Esophagus (tissue), 2 donors: Measurements from ENCODE around the gene TMC6. TPM values are rescaled to one million over a fixed set of nuclear protein-coding genes. Genes with fewer than 3 reads are reported as not detected.

ENCODE experiments used
- H3K27ac ChIP-seq, 2 donors: one replicate each; pipeline ENCODE4 v1.5.1; 2013; ENCODE audit warnings: low read depth in 2 of 2, mild to moderate bottlenecking in 2 of 2, inconsistent platforms in 1 of 2, low read length in 1 of 2, moderate library complexity in 1 of 2
- H3K27me3 ChIP-seq, 2 donors: one replicate each; pipeline ENCODE4 v1.6.1; 2013; ENCODE audit warnings: low read length in 2 of 2, control low read depth in 1 of 2, mild to moderate bottlenecking in 1 of 2; ENCODE audit not compliant: insufficient read depth in 2 of 2, control insufficient read depth in 1 of 2
- H3K36me3 ChIP-seq, 2 donors: one replicate each; pipeline ENCODE4 v1.6.1; 2013; ENCODE audit warnings: low read length in 1 of 2; ENCODE audit not compliant: control insufficient read depth in 2 of 2, insufficient read depth in 2 of 2
- H3K4me1 ChIP-seq, 2 donors: one replicate each; pipeline ENCODE4 v1.6.1; 2013; ENCODE audit warnings: low read length in 1 of 2; ENCODE audit not compliant: control insufficient read depth in 2 of 2, insufficient read depth in 2 of 2
- H3K4me3 ChIP-seq, 2 donors: one replicate each; pipeline ENCODE4 v1.5.1; 2013; ENCODE audit warnings: low read length in 2 of 2, mild to moderate bottlenecking in 2 of 2, low read depth in 1 of 2, moderate library complexity in 1 of 2
- H3K9me3 ChIP-seq, 2 donors: one replicate each; pipeline ENCODE4 v1.6.1; 2013; ENCODE audit warnings: mild to moderate bottlenecking in 2 of 2, low read depth in 1 of 2, low read length in 1 of 2, moderate library complexity in 1 of 2; ENCODE audit not compliant: control insufficient read depth in 2 of 2, insufficient read depth in 1 of 2
- WGBS, 2 donors: extraction: QIAGEN DNeasy Blood & Tissue Kit; methylation state at CpG; one replicate each; pipeline ENCODE4 v1.1.7; 2013; 5-methylcytosine and 5-hydroxymethylcytosine counted together
- polyA plus RNA-seq, 2 donors: library from polyadenylated mRNA; stranded (reverse); fragments of 200-250 nt; gene quantifications; one replicate each; pipeline ENCODE4 v1.2.3, GENCODE V29; 2013
- donor health status: healthy with polysubstance abuse.
- donor health status: Bipolar disorder and iron deficiency.

Gene TMC6, protein sequence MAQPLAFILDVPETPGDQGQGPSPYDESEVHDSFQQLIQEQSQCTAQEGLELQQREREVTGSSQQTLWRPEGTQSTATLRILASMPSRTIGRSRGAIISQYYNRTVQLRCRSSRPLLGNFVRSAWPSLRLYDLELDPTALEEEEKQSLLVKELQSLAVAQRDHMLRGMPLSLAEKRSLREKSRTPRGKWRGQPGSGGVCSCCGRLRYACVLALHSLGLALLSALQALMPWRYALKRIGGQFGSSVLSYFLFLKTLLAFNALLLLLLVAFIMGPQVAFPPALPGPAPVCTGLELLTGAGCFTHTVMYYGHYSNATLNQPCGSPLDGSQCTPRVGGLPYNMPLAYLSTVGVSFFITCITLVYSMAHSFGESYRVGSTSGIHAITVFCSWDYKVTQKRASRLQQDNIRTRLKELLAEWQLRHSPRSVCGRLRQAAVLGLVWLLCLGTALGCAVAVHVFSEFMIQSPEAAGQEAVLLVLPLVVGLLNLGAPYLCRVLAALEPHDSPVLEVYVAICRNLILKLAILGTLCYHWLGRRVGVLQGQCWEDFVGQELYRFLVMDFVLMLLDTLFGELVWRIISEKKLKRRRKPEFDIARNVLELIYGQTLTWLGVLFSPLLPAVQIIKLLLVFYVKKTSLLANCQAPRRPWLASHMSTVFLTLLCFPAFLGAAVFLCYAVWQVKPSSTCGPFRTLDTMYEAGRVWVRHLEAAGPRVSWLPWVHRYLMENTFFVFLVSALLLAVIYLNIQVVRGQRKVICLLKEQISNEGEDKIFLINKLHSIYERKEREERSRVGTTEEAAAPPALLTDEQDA
- polyA plus RNA-seq, result 10 to 100 TPM; 24.3 to 37.5 TPM

DNA sequence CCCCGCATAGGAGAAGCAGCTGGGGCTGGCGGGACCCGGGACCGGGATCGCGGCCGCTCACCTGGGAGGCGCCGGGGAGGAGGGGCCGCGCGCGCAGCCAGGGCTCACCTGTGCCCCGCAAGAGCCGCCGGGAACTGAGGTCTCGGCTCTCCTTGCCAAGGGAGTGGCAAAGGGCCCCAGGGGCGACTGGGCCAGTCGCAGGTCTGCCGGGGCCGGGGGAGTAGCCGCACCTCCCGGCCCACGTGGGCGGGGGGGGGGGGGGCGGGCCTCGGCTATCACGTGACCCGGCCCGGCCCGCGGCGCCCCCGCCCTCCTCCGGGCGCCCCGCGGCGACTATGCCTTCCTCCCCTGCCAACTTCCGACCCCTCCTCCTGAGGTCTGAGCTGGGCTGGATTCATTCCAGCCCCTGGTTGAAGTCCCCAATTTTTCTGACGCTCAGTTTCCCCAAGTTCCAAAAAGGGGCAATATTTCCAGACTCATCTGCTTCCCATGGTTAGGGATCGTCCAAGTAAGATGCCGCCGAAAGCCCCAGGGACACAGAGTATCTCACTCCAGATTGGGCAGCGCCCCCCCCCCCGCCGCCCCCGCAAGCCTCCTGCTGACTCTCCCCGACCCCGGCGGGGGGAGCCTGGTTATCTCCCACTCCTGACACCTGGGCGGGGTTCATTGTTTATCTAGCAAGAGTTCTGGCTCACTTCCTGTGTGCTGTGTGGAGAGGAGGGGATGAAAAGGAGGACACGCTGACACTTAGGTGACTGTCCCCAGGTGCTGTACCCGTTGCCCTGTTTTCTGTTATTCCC lies at the start of gene TMC6:
TMC6 (minus strand) TSS at position 205 of the 800 bp plus-strand sequence. CDS start 1,923 bp downstream, outside the sequence.
- H3K4me1 ChIP-seq, result peaks cover 9 to 40% of the 10 kb centered on the region in 2 donors
- 4% methylated on average over 39 to 52 of the region's 54 CpGs for WGBS, 2 donors
- no peaks in the 10 kb centered on the region for H3K9me3 ChIP-seq
- peak within 1 kb of the TSS; percentile 81 to 82 for H3K27ac ChIP-seq
- no peaks in the 10 kb centered on the region for H3K27me3 ChIP-seq
- H3K4me3 ChIP-seq, result peak within 1 kb of the TSS; percentile 61 to 65
- peaks cover 0 to 11% of the 10 kb centered on the region in 2 donors for H3K36me3 ChIP-seq

DNA sequence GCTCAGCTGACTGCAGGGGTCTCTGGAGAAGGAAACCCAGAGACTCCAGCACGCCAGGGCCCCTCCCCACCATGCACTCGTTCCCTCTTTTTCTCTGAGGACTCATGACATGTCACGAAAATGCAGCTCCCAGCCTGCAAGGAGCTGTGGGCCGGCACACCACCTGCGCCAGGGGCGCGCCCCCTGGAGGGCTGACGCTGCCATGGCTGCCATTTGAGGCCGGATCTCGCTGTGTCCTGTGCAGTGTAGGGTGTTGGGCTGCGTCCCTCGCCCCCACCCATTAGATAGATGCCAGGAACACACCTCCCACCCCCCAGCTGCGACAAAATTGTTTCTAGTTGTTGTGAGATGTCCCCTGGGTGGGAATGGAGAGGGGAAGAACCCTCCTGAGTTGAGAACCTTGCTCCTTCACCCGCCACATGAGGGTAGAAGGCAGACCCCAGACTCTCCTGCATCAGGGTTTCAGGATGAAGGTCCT lies 48.0 kb upstream of the TMC6 start:
- Histone ChIP-seq H3K4me3 (no peak overlapping the region), H3K4me1 (peaks cover 4 to 42% of the 10 kb centered on the region in 2 donors), H3K27me3 (no peaks in the 10 kb centered on the region), H3K9me3 (no peaks in the 10 kb centered on the region), H3K27ac (peak overlapping the region in 1 of 2 donors; percentile 47), H3K36me3 (peaks cover 0 to 13% of the 10 kb centered on the region in 2 donors)
- WGBS, 2 donors, result 13 to 22% methylated on average over 12 to 14 of the region's 14 CpGs

DNA sequence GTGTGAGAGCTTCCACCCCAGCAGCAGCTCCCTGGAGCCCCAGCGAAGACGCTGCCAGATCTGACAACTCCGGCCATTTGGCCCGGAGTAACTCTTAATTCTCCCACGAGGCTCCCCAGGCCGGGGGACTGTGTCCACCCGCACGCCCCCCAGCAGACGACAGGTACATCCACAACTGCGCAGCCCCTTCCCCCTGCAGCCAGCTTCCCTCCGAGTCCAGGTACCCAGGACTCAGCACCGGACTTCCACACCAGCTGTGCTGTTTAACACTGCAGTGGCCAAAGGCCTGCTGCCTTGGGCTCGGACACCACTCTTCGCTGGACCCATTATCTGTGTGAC lies 47.1 kb upstream of the TMC6 start:
- WGBS, 2 donors, result 72 to 83% methylated on average over 14 of the region's 14 CpGs
- H3K4me3 ChIP-seq, result no peak overlapping the region
- no peaks in the 10 kb centered on the region for H3K27me3 ChIP-seq
- H3K9me3 ChIP-seq, result no peaks in the 10 kb centered on the region
- peaks cover 0 to 23% of the 10 kb centered on the region in 2 donors for H3K36me3 ChIP-seq
- peaks cover 4 to 45% of the 10 kb centered on the region in 2 donors for H3K4me1 ChIP-seq
- peak overlapping the region; percentile 3 to 87 for H3K27ac ChIP-seq

DNA sequence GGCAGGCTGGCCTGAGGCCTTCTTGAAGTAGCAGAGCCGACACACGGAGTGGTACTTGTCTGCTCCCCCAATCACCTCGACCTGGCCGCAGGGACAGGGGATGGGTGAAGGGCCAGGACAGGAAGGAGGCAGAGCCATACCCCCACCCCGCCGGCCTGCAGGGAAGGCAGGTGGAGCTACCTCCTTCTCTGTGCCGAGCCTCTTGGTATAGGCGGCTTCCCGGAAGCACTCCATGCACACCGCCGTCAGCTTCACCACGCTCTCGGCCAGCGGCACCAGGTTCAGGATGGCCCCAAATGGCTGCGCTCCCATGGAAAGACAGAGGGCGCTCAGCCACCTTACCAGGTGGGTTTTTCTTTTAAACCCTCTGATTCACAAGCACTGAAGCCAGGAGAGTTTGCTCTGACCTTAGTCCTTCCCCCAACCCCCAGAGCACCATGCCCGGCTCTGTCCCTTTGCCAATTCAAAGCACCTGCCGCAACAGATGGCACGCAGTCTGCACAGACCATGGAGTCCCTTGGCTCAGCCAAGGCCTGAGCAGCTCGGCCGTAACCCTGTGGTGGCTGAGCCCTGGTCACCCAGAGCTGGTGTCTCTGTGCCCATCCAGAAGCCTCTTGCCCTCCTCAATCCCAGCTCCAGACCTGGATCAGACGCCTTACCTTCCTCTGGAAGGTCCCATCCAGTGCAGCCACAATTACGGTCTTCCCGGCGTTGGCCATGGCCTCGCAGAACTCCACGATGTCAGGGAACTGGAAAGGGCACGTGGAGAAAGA lies 46.5 kb upstream of the TMC6 start:
- H3K27me3 ChIP-seq, result no peaks in the 10 kb centered on the region
- H3K36me3 ChIP-seq, result peaks cover 0 to 24% of the 10 kb centered on the region in 2 donors
- WGBS, 2 donors, result 54 to 65% methylated on average over 26 to 28 of the region's 28 CpGs
- H3K27ac ChIP-seq, result peak overlapping the region; percentile 87 to 92
- no peaks in the 10 kb centered on the region for H3K9me3 ChIP-seq
- peak overlapping the region in 1 of 2 donors; percentile 6 for H3K4me3 ChIP-seq
- H3K4me1 ChIP-seq, result peaks cover 4 to 46% of the 10 kb centered on the region in 2 donors

DNA sequence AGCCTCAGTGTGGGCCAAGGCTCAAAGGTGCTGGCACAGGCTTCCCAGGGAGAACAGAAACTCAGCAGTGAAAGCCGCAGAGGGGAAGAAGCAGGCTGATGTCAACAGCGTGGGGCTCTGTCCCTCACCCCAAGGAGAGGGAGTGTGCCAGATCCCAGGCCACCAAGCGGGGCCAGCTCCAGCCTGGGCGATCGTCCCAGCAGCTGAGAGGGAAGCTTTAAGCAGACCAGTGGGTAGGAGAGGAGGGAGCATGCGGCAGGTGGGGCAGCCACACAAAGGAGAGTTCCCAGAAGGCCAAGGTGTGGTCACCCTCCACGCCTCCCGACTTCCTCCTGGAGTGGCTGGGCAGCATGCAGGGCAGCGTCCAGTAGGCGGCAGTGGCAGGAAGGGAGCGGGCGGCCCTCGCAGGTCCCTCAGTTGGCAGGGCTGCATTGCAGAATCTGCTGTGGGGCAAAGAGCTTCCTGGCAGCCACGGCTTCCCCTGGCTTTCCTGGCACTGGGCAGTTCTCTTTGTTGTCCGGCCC lies 45.9 kb upstream of the TMC6 start:
- Histone ChIP-seq H3K4me3 (peak overlapping the region in 1 of 2 donors; percentile 6), H3K27ac (peak overlapping the region; percentile 87 to 92), H3K27me3 (no peaks in the 10 kb centered on the region), H3K4me1 (peaks cover 6 to 52% of the 10 kb centered on the region in 2 donors), H3K9me3 (no peaks in the 10 kb centered on the region), H3K36me3 (peaks cover 0 to 24% of the 10 kb centered on the region in 2 donors)
- 29% methylated on average over 15 of the region's 15 CpGs for WGBS, 2 donors

DNA sequence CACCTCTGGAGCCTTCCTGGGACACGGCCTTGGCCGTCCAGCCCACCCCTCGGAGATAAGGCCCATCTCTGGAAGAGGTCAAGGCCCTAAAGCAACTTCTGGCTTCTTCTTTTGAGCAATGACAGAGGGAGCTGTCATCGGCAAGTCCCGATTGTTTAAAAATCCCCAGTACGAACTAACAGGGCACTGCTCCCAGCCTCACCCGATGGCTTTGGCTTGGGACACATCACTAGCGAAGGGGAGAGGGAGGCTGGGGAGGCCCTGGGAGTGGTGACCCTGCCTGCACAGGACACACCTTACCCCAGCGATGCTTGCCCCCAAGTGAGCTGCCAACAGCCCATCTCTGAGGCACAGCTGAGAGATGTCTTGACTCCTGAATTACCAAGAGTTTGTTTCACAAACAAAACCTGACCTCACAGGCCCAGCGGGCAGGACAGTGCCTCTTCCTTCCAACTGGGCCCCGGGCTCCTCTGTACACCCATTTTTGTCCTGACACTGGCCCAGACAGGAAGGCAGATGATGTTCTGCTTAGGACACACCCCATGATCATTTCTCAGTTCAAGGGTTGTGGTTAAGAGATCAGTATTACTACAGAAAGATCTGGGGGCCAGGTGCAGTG lies 44.7 kb upstream of the TMC6 start:
- H3K27ac ChIP-seq, result peak overlapping the region; percentile 87 to 92
- no peaks in the 10 kb centered on the region for H3K27me3 ChIP-seq
- 47 to 51% methylated on average over 11 of the region's 11 CpGs for WGBS, 2 donors
- no peaks in the 10 kb centered on the region for H3K9me3 ChIP-seq
- H3K4me1 ChIP-seq, result peaks cover 10 to 54% of the 10 kb centered on the region in 2 donors
- H3K36me3 ChIP-seq, result peaks cover 0 to 21% of the 10 kb centered on the region in 2 donors
- H3K4me3 ChIP-seq, result no peak overlapping the region

DNA sequence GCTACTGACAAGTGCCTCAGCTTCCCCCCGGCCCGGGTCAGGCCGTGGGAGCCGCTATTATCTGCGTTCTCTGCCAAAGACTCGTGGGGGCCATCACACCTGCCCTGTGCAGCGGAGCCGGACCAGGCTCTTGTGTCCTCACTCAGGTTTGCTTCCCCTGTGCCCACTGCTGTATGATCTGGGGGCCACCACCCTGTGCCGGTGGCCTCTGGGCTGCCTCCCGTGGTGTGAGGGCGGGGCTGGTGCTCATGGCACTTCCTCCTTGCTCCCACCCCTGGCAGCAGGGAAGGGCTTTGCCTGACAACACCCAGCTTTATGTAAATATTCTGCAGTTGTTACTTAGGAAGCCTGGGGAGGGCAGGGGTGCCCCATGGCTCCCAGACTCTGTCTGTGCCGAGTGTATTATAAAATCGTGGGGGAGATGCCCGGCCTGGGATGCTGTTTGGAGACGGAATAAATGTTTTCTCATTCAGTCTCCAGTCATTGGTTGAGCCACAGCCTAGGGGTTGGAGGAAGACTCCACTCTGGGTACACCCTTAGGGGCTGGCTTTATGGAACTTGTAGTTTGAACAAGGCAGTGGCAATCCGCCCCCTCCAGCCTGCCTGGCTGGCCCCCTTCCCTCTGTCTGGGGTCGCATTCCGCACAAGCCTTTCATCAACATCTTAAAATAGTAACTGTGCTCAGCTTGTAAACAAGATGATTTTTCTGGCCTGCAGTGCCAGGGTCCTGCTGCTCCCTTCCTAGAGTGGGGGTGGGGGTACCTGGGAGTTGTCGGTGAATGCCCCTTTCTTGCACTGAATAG lies 43.9 kb upstream of the TMC6 start:
- 35 to 42% methylated on average over 19 of the region's 19 CpGs for WGBS, 2 donors
- Histone ChIP-seq H3K9me3 (no peaks in the 10 kb centered on the region), H3K27me3 (no peaks in the 10 kb centered on the region), H3K36me3 (peaks cover 0 to 21% of the 10 kb centered on the region in 2 donors), H3K27ac (peak overlapping the region; percentile 87 to 92), H3K4me3 (no peak overlapping the region), H3K4me1 (peaks cover 10 to 56% of the 10 kb centered on the region in 2 donors)
